MM.1S (cell line): Measurements from ENCODE around the gene XPC.

Experiments
- DNase-seq: peaks from one replicate; pipeline ENCODE4 v3.0.0-alpha.2; 2015
- H2AFZ ChIP-seq: fragments of 300-600 bp; sonication (generic); 2 replicates; pipeline ENCODE4 v1.6.0; 2016; ENCODE audit warnings: antibody characterized with exemption, low read length
- H3F3A ChIP-seq: fragments of 300-600 bp; sonication (generic); 2 replicates; pipeline ENCODE4 v1.6.1; 2016; ENCODE audit warnings: mild to moderate bottlenecking, antibody characterized with exemption, low read length, moderate library complexity, mixed read lengths; ENCODE audit not compliant: insufficient read depth
- H3K27ac ChIP-seq: fragments of 300-600 bp; sonication (generic); 2 replicates; pipeline ENCODE4 v1.5.1; 2016; ENCODE audit warnings: mild to moderate bottlenecking, low read length
- H3K27me3 ChIP-seq: fragments of 300-600 bp; sonication (generic); replicated peaks from 2 replicates; pipeline ENCODE4 v1.6.0; 2016; ENCODE audit warnings: low read length; ENCODE audit not compliant: insufficient read depth
- H3K36me3 ChIP-seq: fragments of 300-600 bp; sonication (generic); replicated peaks from 2 replicates; pipeline ENCODE4 v1.6.1; 2016; ENCODE audit warnings: mild to moderate bottlenecking, low read length, mixed read lengths; ENCODE audit not compliant: insufficient read depth
- H3K4me1 ChIP-seq: fragments of 300-600 bp; sonication (generic); 2 replicates; pipeline ENCODE4 v1.6.1; 2016; ENCODE audit warnings: low read length, mixed read lengths
- H3K4me2 ChIP-seq: fragments of 300-600 bp; sonication (generic); 2 replicates; pipeline ENCODE4 v1.6.0; 2016; ENCODE audit warnings: low read depth, low read length
- H3K4me3 ChIP-seq: fragments of 300-600 bp; sonication (generic); 2 replicates; pipeline ENCODE4 v1.5.1; 2016; ENCODE audit warnings: low read length, mixed read lengths
- H3K79me2 ChIP-seq: fragments of 300-600 bp; sonication (generic); 2 replicates; pipeline ENCODE4 v1.6.1; 2016; ENCODE audit warnings: mixed run types, low read length, mixed read lengths
- H3K9ac ChIP-seq: fragments of 300-600 bp; sonication (generic); 2 replicates; pipeline ENCODE4 v1.6.1; 2016; ENCODE audit warnings: low read length, mixed read lengths
- H3K9me2 ChIP-seq: fragments of 300-600 bp; sonication (generic); replicated peaks from 2 replicates; pipeline ENCODE4 v1.6.1; 2016; ENCODE audit warnings: mild to moderate bottlenecking, low read length, mixed read lengths; ENCODE audit not compliant: insufficient read depth
- H3K9me3 ChIP-seq: fragments of 300-600 bp; sonication (generic); replicated peaks from 2 replicates; pipeline ENCODE4 v1.6.1; 2016; ENCODE audit warnings: mild to moderate bottlenecking, low read length, mixed read lengths; ENCODE audit not compliant: insufficient read depth
- H4K20me1 ChIP-seq: fragments of 300-600 bp; sonication (generic); 2 replicates; pipeline ENCODE4 v1.6.1; 2016; ENCODE audit warnings: mild to moderate bottlenecking, low read length, moderate library complexity, mixed read lengths; ENCODE audit not compliant: insufficient read depth
- EZH2 ChIP-seq: fragments of 300-600 bp; sonication (generic); optimal IDR thresholded peaks from 2 replicates; pipeline ENCODE3; 2017; ENCODE audit warnings: low read depth, mild to moderate bottlenecking, antibody characterized with exemption, low read length, mixed read lengths
- EZH2phosphoT487 ChIP-seq: fragments of 300-600 bp; sonication (generic); IDR thresholded peaks from 2 replicates; pipeline ENCODE4 v1.6.1; 2018; ENCODE audit warnings: antibody characterized with exemption, low read length
- TF ChIP-seq, protein P1 (sequence below): fragments of 300-600 bp; sonication (generic); IDR thresholded peaks from 2 replicates; pipeline ENCODE4 v1.5.1; 2016; ENCODE audit warnings: antibody characterized with exemption, low read length, mixed read lengths

The XPC gene

DNA sequence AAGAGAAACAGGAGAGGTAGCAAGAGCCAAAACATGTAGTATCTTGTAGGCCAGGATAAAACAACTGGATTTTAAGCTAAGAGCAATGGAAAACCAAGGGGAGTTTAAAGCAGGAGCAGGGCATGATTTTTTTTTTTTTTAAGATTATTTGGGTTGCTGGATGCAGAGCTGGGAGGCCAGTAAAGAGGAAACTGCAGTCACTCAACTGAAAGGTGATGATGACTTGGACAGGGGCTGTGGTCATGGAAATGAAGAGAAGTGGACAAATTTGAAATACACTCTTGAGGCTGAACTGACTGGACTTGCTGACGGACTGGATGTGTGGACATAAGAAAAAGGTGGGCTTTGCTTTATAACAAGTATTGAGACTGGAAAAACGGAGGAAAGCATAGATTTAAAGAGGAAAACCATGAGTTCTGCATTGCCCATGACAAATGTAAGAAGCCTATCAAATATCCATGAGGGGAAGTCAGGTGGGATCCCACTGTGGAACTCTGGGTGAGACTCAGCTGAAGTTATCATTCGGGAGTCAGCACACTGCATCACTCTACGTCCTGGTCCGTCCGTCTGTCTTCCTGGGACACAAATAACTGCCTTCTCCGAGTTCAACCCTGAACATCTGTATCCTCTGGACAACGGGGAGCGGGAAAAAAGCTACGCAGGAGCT is 688 bp downstream of the XPC start:
- Histone ChIP-seq H3K4me3 (peak overlapping the region; percentile 87), H3K36me3 (peaks cover 6% of the 10 kb centered on the region; the same call in 1 of the 2 replicates), H3K9me3 (no peaks in the 10 kb centered on the region), H3K27me3 (no peaks in the 10 kb centered on the region), H3K4me2 (peak overlapping the region; percentile 95), H2AFZ (peak overlapping the region; percentile 83), H4K20me1 (no peaks in the 10 kb centered on the region), H3K27ac (peak overlapping the region; percentile 60; the same call in 1 of the 2 replicates), H3K9ac (peak overlapping the region; percentile 85), H3F3A (peaks cover 12% of the 10 kb centered on the region), H3K9me2 (no peaks in the 10 kb centered on the region), H3K79me2 (peaks cover 74% of the 10 kb centered on the region), H3K4me1 (peaks cover 30% of the 10 kb centered on the region)
- no peak for DNase-seq
- TF ChIP-seq, protein P1, sequence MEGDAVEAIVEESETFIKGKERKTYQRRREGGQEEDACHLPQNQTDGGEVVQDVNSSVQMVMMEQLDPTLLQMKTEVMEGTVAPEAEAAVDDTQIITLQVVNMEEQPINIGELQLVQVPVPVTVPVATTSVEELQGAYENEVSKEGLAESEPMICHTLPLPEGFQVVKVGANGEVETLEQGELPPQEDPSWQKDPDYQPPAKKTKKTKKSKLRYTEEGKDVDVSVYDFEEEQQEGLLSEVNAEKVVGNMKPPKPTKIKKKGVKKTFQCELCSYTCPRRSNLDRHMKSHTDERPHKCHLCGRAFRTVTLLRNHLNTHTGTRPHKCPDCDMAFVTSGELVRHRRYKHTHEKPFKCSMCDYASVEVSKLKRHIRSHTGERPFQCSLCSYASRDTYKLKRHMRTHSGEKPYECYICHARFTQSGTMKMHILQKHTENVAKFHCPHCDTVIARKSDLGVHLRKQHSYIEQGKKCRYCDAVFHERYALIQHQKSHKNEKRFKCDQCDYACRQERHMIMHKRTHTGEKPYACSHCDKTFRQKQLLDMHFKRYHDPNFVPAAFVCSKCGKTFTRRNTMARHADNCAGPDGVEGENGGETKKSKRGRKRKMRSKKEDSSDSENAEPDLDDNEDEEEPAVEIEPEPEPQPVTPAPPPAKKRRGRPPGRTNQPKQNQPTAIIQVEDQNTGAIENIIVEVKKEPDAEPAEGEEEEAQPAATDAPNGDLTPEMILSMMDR: no peak
- TF ChIP-seq EZH2 (no peak), EZH2phosphoT487 (no peak)

DNA sequence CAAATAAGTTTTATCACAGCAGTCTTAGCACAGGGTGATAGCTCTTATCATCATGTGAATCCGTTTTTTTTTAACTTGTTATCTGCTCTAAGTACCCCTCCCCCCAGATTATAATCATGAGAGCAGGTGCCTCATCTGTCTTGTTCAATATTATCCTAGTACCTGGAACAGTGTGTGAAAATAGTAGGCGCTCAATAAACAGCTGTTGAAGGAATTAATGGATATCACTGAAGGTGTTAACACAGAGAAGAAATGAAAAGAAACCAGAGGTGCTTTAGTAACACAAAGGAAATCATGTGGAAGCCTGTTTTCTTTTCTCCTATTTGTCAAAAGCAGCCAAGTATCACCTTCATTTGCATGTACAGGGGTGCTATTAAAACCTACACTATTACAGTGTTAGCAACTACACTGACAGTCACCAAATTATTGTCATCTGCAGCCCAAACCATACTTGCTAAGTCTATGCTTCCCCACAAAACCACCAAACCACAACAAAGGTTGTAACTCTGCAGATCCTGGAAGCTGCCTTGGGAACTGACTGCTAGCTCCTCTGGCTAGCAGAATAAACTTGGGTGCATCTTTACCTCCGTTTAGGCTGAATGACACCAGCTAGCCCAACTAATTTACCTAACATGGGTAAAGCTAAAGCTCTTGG is 2.9 kb downstream of the XPC start:
- Histone ChIP-seq H3K4me1 (peaks cover 30% of the 10 kb centered on the region), H3K9ac (peak overlapping the region; percentile 5; the same call in 1 of the 2 replicates), H3K27me3 (no peaks in the 10 kb centered on the region), H2AFZ (no peak overlapping the region), H3K4me3 (peak overlapping the region; percentile 10; the same call in 1 of the 2 replicates), H3K4me2 (peak overlapping the region; percentile 53), H3K36me3 (no peaks in the 10 kb centered on the region; the same call in 1 of the 2 replicates), H3K27ac (peak overlapping the region; percentile 36; the same call in 1 of the 2 replicates), H3K9me3 (no peaks in the 10 kb centered on the region), H4K20me1 (no peaks in the 10 kb centered on the region), H3K9me2 (no peaks in the 10 kb centered on the region), H3K79me2 (peaks cover 54% of the 10 kb centered on the region), H3F3A (peaks cover 12% of the 10 kb centered on the region)
- no peak for TF ChIP-seq EZH2
- TF ChIP-seq EZH2phosphoT487: no peak
- TF ChIP-seq, protein P1: no peak
- peak; percentile 77 for DNase-seq

DNA sequence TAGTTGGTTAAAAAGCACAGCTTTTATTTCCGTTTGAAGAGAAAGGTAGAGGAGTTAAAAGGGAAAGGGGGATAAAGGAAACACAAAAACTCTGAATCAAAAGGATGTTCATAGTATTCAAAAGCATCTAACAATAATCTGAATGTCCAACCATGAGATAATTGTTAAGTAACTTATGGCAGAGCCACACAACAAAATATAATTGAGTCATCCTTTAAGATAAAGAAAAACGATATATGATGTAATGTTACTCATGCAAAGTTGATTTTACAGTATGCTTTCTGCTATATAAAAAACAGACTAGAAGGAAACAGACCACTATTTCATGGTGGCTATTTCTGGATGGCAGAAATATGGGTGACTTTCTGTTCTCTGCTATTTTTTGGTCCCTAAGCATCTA is 3.9 kb downstream of the XPC start:
- TF ChIP-seq, protein P1: no peak
- TF ChIP-seq EZH2 (no peak), EZH2phosphoT487 (no peak)
- Histone ChIP-seq H3K36me3 (no peaks in the 10 kb centered on the region; the same call in 1 of the 2 replicates), H3K9ac (no peak overlapping the region), H2AFZ (no peak overlapping the region), H3K9me2 (no peaks in the 10 kb centered on the region), H4K20me1 (no peaks in the 10 kb centered on the region), H3K4me1 (peaks cover 26% of the 10 kb centered on the region), H3K27ac (no peak overlapping the region), H3K27me3 (no peaks in the 10 kb centered on the region), H3K4me3 (no peak overlapping the region), H3K4me2 (no peak overlapping the region), H3K79me2 (peaks cover 45% of the 10 kb centered on the region), H3K9me3 (no peaks in the 10 kb centered on the region), H3F3A (peaks cover 12% of the 10 kb centered on the region)
- DNase-seq: no peak
